Gastrocnemius medialis (tissue), 4 donors: ENCODE measurements around the gene LBHD1. TPM values are rescaled to one million over a fixed set of nuclear protein-coding genes. Genes with fewer than 3 reads are reported as not detected.

Experiments
- ATAC-seq, 2 donors: fragments of 150-250 bp; one replicate each; pipeline ENCODE4 v1.9.1; 2016
- DNase-seq, 2 donors: peaks; one replicate each; pipeline ENCODE4 v3.0.0-alpha.2; 2019
- H3K27ac ChIP-seq, 4 donors: fragments of 200-600 bp; sonication (generic); 1 replicate in 1 of 4; 2 replicates in 3 of 4; pipeline ENCODE4 v1.5.1; 2016 to 2018; ENCODE audit warnings: mild to moderate bottlenecking in 2 of 4, moderate library complexity in 1 of 4
- H3K27me3 ChIP-seq, 3 donors: fragments of 200-600 bp; sonication (generic) in 2 of 3; 1 replicate in 1 of 3; 2 replicates in 2 of 3; pipeline versions ENCODE4 v1.5.1 to v1.6.0; 2016 to 2019; ENCODE audit warnings: mild to moderate bottlenecking in 1 of 3, moderate library complexity in 1 of 3
- H3K36me3 ChIP-seq, 2 donors: fragments of 200-600 bp; sonication (generic) in 1 of 2; one replicate each; pipeline ENCODE4 v1.5.1; 2017 to 2018
- H3K4me1 ChIP-seq, 2 donors: fragments of 200-600 bp; sonication (generic) in 1 of 2; one replicate each; pipeline ENCODE4 v1.5.1; 2016 to 2017; ENCODE audit warnings: mild to moderate bottlenecking in 2 of 2
- H3K4me3 ChIP-seq, 4 donors: fragments of 200-600 bp; sonication (generic) in 3 of 4; 1 replicate in 1 of 4; 2 replicates in 3 of 4; pipeline ENCODE4 v1.5.1; 2016 to 2019; ENCODE audit warnings: mild to moderate bottlenecking in 2 of 4
- H3K9me3 ChIP-seq, 3 donors: fragments of 200-600 bp; sonication (generic) in 2 of 3; 1 replicate in 1 of 3; 2 replicates in 2 of 3; pipeline ENCODE4 v1.5.1; 2016 to 2019
- POLR2A ChIP-seq, 2 donors: fragments of 450-650 bp; IDR thresholded peaks; one replicate each; pipeline ENCODE4 v1.6.1; 2017; ENCODE audit warnings: antibody characterized with exemption in 2 of 2, mild to moderate bottlenecking in 2 of 2, moderate library complexity in 2 of 2
- in situ Hi-C, 4 donors: fragments of 200-750 bp; cut with MboI; loops; one replicate each; pipeline versions ENCODE4 v1.15.0 to v1.8.0; 2017; ENCODE audit warnings: low sequenced_read_pairs in 4 of 4
- intact Hi-C: fragments of 100-400 bp; cut with DNase I; formaldehyde crosslinking; loops from one replicate; pipeline ENCODE4 v1.15.1; 2023; ENCODE audit warnings: low total_unique reads
- total RNA-seq, 4 donors: library from RNA; depleted of rRNA; stranded (reverse); fragments of >200 nt; gene quantifications; one replicate each; pipeline versions ENCODE4 v1.1.0 to v1.2.3, GENCODE V29; 2016
- TF ChIP-seq, protein P1 (sequence below), 5 experiments: fragments of 450-650 bp in 3 of 5; fragments of 200-600 bp in 2 of 5; sonication (generic) in 2 of 5; IDR thresholded peaks in 4 of 5; conservative IDR thresholded peaks in 1 of 5; 1 replicate in 4 of 5; 2 replicates in 1 of 5; pipeline ENCODE4 v1.5.1; 2016 to 2019; ENCODE audit warnings: antibody characterized with exemption in 5 of 5, mild to moderate bottlenecking in 3 of 5, moderate library complexity in 3 of 5

Gene LBHD1
- total RNA-seq, 4 donors from 2014 or later = 0.82 to 2.1 (median 1.1) TPM

DNA sequence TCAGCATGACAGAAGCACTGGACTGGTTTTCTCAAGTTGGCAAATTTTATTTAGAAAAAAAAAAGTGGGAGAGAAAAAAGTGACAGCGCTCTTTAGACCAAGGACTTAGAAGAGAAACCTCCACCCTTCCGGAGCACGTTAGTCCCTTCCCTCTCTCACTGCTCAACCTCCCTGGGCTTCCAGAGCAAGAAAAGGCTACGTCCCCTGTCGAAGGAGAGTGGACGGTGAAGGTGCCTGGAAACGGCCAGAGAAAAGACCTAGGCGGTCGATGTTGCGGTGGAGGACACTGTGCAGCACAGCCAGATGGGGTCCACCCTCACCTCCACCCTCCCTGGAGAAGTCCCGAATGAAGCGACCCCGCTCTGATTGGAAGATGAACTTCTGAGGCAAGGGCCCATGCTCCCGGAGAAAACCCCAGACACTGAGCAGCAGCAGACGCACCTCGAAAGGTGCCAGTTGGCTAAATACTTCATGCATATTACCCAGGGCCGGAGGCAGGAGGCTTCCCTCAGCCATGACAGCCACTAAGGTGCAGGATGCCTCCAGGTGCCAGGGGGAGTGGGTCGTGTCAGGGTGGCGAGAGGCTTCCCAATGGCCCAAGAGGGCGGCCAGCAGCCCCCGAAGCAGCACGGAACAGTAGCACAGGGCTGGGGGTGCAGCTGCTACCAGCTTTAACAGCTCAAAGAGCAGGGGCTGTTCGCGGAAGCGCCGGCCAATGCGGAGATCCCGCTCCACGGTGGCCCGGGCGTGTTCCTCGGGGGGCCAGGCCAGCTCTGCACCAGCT lies 25.1 kb downstream of the LBHD1 start:
- in situ Hi-C loops = no loop called here
- DNase-seq = no peak
- H3K9me3 ChIP-seq = no peaks in the 10 kb centered on the region
- no peaks in the 10 kb centered on the region for H3K27me3 ChIP-seq
- H3K4me3 ChIP-seq = peak overlapping the region; percentile 28 to 100 (median 95)
- intact Hi-C loops = loop anchor here (1.0 to 10.0 kb wide), 3 partner anchors 18 to 138 kb away; partner anchors contain the start of genes C11orf98, CSKMT and TMEM179B
- peaks cover 0 to 45% of the 10 kb centered on the region in 2 donors for H3K36me3 ChIP-seq
- peak overlapping the region; percentile 46 to 99 (median 84) for H3K27ac ChIP-seq
- TF ChIP-seq, protein P1, sequence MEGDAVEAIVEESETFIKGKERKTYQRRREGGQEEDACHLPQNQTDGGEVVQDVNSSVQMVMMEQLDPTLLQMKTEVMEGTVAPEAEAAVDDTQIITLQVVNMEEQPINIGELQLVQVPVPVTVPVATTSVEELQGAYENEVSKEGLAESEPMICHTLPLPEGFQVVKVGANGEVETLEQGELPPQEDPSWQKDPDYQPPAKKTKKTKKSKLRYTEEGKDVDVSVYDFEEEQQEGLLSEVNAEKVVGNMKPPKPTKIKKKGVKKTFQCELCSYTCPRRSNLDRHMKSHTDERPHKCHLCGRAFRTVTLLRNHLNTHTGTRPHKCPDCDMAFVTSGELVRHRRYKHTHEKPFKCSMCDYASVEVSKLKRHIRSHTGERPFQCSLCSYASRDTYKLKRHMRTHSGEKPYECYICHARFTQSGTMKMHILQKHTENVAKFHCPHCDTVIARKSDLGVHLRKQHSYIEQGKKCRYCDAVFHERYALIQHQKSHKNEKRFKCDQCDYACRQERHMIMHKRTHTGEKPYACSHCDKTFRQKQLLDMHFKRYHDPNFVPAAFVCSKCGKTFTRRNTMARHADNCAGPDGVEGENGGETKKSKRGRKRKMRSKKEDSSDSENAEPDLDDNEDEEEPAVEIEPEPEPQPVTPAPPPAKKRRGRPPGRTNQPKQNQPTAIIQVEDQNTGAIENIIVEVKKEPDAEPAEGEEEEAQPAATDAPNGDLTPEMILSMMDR (IDR thresholded peaks at IDR 0.05 in 4 of 5, conservative IDR thresholded peaks at IDR 0.05 in 1 of 5) = no peak
- no peak for TF ChIP-seq POLR2A (IDR thresholded peaks at IDR 0.05)
- peaks cover 36 to 37% of the 10 kb centered on the region in 2 donors for H3K4me1 ChIP-seq
- peak in 1 of 2 donors; percentile 23 for ATAC-seq

DNA sequence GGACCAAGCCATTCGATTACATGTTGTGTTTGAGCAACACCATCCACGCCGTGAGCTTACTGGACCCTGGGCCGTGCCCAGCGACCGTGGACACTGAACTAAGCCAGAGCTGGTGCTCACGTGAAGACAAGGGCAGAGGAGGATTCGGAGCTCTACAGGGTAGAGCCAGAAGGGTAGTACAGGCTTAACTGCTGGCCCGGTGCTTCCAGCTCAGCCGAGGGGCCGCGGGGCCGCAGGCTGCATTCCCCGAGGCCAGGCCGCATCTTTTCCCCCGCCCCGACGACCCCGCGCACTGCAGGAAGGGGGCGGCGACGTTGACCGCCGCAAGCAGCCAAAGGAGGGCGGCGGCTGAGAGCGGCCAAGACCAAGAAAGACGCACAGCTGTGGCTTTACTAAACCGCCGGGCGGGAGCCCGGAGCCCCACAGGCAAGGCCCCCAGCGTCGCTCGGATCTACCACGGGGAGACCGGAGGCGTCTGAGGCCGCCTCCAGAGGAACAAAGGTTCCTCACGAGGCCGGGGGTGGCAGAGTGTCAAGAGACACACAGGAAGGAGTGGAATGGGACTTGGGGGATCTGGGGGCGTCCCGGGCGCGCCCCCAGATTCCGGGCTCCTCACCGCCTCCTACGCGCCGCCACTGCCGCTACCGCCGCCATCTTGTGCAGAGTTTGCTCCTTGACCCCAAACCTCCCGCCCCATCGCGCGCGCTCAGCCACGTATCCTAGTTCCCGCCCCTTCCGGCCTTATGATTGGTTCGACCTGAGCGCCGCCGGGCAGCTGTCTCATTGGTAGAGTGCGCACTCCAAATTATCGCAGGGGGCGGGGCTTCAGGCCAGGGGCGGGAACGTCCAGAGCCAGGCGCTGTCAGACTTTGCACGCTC lies 25.9 kb downstream of the LBHD1 start, which contains the start of gene GANAB:
Gene GANAB, minus strand, starts transcription at position 668 of the 879 bp plus-strand sequence. Its CDS starts 14 bp downstream, at position 654.
- TF ChIP-seq, protein P1 (IDR thresholded peaks at IDR 0.05 in 4 of 5, conservative IDR thresholded peaks at IDR 0.05 in 1 of 5) = peak in 1 of 5 experiments; percentile 20
- peak; percentile 81 to 92 for TF ChIP-seq POLR2A (IDR thresholded peaks at IDR 0.05)
- DNase-seq = peak; percentile 99
- Histone ChIP-seq H3K9me3 (no peaks in the 10 kb centered on the region), H3K4me1 (peaks cover 29 to 30% of the 10 kb centered on the region in 2 donors), H3K27ac (peak within 1 kb of the TSS; percentile 96 to 99 (median 96)), H3K4me3 (peak within 1 kb of the TSS; percentile 91 to 100 (median 96)), H3K36me3 (peaks cover 0 to 45% of the 10 kb centered on the region in 2 donors), H3K27me3 (no peaks in the 10 kb centered on the region)
- ATAC-seq = peak; percentile 98
- in situ Hi-C loops = no loop called here
- intact Hi-C loops = loop anchor here (1.0 to 10.0 kb wide), 3 partner anchors 19 to 139 kb away; partner anchors contain the start of genes C11orf98, CSKMT and TMEM179B

DNA sequence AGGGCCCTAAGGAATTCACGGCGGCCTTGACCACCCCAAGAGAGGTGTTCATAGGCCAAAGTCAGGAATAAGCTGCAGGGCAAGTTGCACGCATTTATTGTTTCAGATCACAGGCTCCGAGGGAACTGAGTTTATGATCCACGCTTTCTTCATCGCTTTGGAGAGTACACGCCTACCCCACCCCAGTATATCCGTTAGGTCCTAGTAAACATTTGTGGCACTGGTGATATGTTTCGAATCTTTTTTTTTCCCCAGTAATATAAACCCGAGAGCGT lies 26.5 kb downstream of the LBHD1 start:
- ATAC-seq (peak in 1 of 2 donors; percentile 1), DNase-seq (no peak)
- Histone ChIP-seq H3K4me3 (peak overlapping the region; percentile 91 to 100 (median 96)), H3K36me3 (peaks cover 0 to 45% of the 10 kb centered on the region in 2 donors), H3K9me3 (no peaks in the 10 kb centered on the region), H3K27ac (peak overlapping the region; percentile 96 to 99 (median 96)), H3K4me1 (peaks cover 29 to 30% of the 10 kb centered on the region in 2 donors), H3K27me3 (no peaks in the 10 kb centered on the region)
- in situ Hi-C loops (no loop called here), intact Hi-C loops (loop anchor here (10.0 kb wide), 1 partner anchor 139 kb away; the partner anchor contains the start of gene TMEM179B)
- no peak for TF ChIP-seq POLR2A (IDR thresholded peaks at IDR 0.05)

DNA sequence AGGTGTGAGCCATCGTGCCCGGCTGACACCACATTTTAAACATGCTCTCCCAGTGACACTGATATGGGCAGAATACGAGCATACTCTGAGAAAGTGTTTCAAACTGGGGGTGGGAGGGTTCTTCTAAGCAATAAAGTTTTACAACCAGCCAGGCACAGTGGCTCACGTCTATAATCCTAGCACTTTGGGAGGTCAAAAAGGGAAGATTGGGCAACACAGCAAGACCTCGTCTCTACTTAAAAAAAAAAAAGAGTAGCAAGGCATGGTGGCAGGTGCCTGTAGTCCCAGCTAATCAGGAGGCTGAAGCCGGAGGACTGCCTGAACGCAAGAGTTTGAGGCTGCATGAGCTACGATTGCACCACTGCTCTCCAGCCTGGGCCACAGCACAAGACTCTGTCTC lies 27.8 kb downstream of the LBHD1 start:
- TF ChIP-seq POLR2A (IDR thresholded peaks at IDR 0.05) = no peak
- TF ChIP-seq, protein P1 (IDR thresholded peaks at IDR 0.05 in 4 of 5, conservative IDR thresholded peaks at IDR 0.05 in 1 of 5) = no peak
- peaks cover 29 to 30% of the 10 kb centered on the region in 2 donors for H3K4me1 ChIP-seq
- ATAC-seq (no peak), DNase-seq (no peak)
- no peak overlapping the region for H3K4me3 ChIP-seq
- H3K27me3 ChIP-seq = no peaks in the 10 kb centered on the region
- intact Hi-C loops = loop anchor here (10.0 kb wide), 1 partner anchor 141 kb away; the partner anchor contains the start of gene TMEM179B
- in situ Hi-C loops = no loop called here
- H3K9me3 ChIP-seq = no peaks in the 10 kb centered on the region
- H3K36me3 ChIP-seq = peaks cover 0 to 40% of the 10 kb centered on the region in 2 donors
- H3K27ac ChIP-seq = peak overlapping the region in 2 of 4 donors; percentile 97 to 99
